GM23338 (cell line): ENCODE results near the gene ROCK1. TPM values are rescaled to one million over a fixed set of nuclear protein-coding genes. Genes with fewer than 3 reads are reported as not detected.

Experiments
- ATAC-seq: fragments of 200-7000 bp; cut with Tn5 transposase; 3 replicates; pipeline ENCODE4 v1.9.1; 2020
- DNase-seq: peaks from one replicate; pipeline ENCODE4 v3.0.0-alpha.2; 2015; ENCODE audit warnings: low spot score
- H2AFZ ChIP-seq: fragments of 200-600 bp; sonication (generic); 2 replicates; pipeline ENCODE4 v1.8.0; 2016; ENCODE audit warnings: antibody characterized with exemption, mild to moderate bottlenecking, moderate library complexity
- H3F3A ChIP-seq: fragments of 200-600 bp; sonication (generic); replicated peaks from 2 replicates; pipeline ENCODE4 v1.8.0; 2017; ENCODE audit warnings: antibody characterized with exemption, mixed run types, low read depth
- H3K27ac ChIP-seq: fragments of 200-600 bp; sonication (generic); 2 replicates; pipeline ENCODE4 v1.6.1; 2016; ENCODE audit warnings: low read depth
- H3K27me3 ChIP-seq: fragments of 200-600 bp; sonication (generic); 2 replicates; pipeline ENCODE4 v1.8.0; 2016; ENCODE audit warnings: mild to moderate bottlenecking, mixed run types, moderate library complexity; ENCODE audit not compliant: insufficient read depth
- H3K36me3 ChIP-seq: fragments of 200-600 bp; sonication (generic); 2 replicates; pipeline ENCODE4 v1.8.0; 2016; ENCODE audit warnings: mild to moderate bottlenecking; ENCODE audit not compliant: insufficient read depth
- H3K4me1 ChIP-seq: fragments of 200-600 bp; sonication (generic); 2 replicates; pipeline ENCODE4 v1.8.0; 2016; ENCODE audit warnings: mild to moderate bottlenecking, moderate library complexity; ENCODE audit not compliant: insufficient read depth
- H3K4me2 ChIP-seq: fragments of 200-600 bp; sonication (generic); 2 replicates; pipeline ENCODE4 v1.7.1; 2017; ENCODE audit warnings: mixed run types
- H3K4me3 ChIP-seq: fragments of 200-600 bp; sonication (generic); 2 replicates; pipeline ENCODE4 v1.6.1; 2016; ENCODE audit warnings: mixed run types
- H3K79me2 ChIP-seq: fragments of 200-600 bp; sonication (generic); replicated peaks from 2 replicates; pipeline ENCODE4 v1.8.0; 2017; ENCODE audit warnings: mild to moderate bottlenecking; ENCODE audit not compliant: insufficient read depth
- H3K9me2 ChIP-seq: fragments of 200-600 bp; sonication (generic); 2 replicates; pipeline ENCODE4 v1.8.0; 2017; ENCODE audit not compliant: insufficient read depth
- H4K20me1 ChIP-seq: fragments of 200-600 bp; sonication (generic); replicated peaks from 2 replicates; pipeline ENCODE4 v1.8.0; 2017; ENCODE audit warnings: mild to moderate bottlenecking; ENCODE audit not compliant: insufficient read depth
- H3K27ac Mint-ChIP-seq: 2 replicates; pipeline ENCODE4 v1.8.0; 2020; ENCODE audit warnings: inconsistent platforms, mild to moderate bottlenecking, moderate library complexity, mixed read lengths
- H3K27me3 Mint-ChIP-seq: 3 replicates; pipeline ENCODE4 v1.8.0; 2022; ENCODE audit warnings: low read depth, mild to moderate bottlenecking, moderate library complexity, mixed read lengths, inconsistent platforms; ENCODE audit not compliant: insufficient read depth, poor library complexity
- H3K36me3 Mint-ChIP-seq: 3 replicates; pipeline ENCODE4 v1.8.0; 2021; ENCODE audit warnings: low read depth, mild to moderate bottlenecking, inconsistent platforms, moderate library complexity, mixed read lengths
- H3K4me1 Mint-ChIP-seq: 3 replicates; pipeline ENCODE4 v1.8.0; 2020; ENCODE audit warnings: mild to moderate bottlenecking, inconsistent platforms, mixed read lengths
- H3K4me3 Mint-ChIP-seq: 3 replicates; pipeline ENCODE4 v1.8.0; 2021; ENCODE audit warnings: moderate library complexity, mild to moderate bottlenecking, inconsistent platforms, mixed read lengths
- H3K9me3 Mint-ChIP-seq: 3 replicates; pipeline ENCODE4 v1.8.0; 2020; ENCODE audit warnings: moderate library complexity, mild to moderate bottlenecking, inconsistent platforms, mixed read lengths
- CREB1 ChIP-seq: fragments of 250-450 bp; sonication (Bioruptor Pico); IDR thresholded peaks from 2 replicates; pipeline ENCODE4 v1.5.0; 2020; ENCODE audit warnings: low read depth, mild to moderate bottlenecking, moderate library complexity
- ETS1 ChIP-seq: IDR thresholded peaks from 2 replicates; pipeline ENCODE4 v1.6.1; 2016; ENCODE audit warnings: antibody characterized with exemption
- EZH2 ChIP-seq: fragments of 200-600 bp; sonication (generic); IDR thresholded peaks from one replicate; pipeline ENCODE4 v1.8.0; 2017; ENCODE audit warnings: antibody characterized with exemption, mild to moderate bottlenecking, low read depth; ENCODE audit not compliant: unreplicated experiment
- EZH2phosphoT487 ChIP-seq: fragments of 200-600 bp; sonication (generic); IDR thresholded peaks from one replicate; pipeline ENCODE4 v1.8.1; 2018; ENCODE audit warnings: antibody characterized with exemption; ENCODE audit not compliant: unreplicated experiment
- JUNB ChIP-seq: IDR thresholded peaks from one replicate; pipeline ENCODE4 v1.6.1; 2016; ENCODE audit warnings: antibody characterized with exemption; ENCODE audit not compliant: unreplicated experiment
- NANOG ChIP-seq: IDR thresholded peaks from 2 replicates; pipeline ENCODE4 v1.6.1; 2016; ENCODE audit warnings: antibody characterized with exemption, borderline replicate concordance
- POLR2AphosphoS5 ChIP-seq: IDR thresholded peaks from 2 replicates; pipeline ENCODE4 v1.6.1; 2016; ENCODE audit warnings: antibody characterized with exemption, low read depth
- STAT1 ChIP-seq: IDR thresholded peaks from one replicate; pipeline ENCODE4 v1.6.1; 2016; ENCODE audit warnings: antibody characterized with exemption; ENCODE audit not compliant: unreplicated experiment
- ZNF114 ChIP-seq: fragments of 250-450 bp; sonication (Bioruptor Pico); IDR thresholded peaks from 2 replicates; pipeline ENCODE4 v1.5.0; 2020; ENCODE audit warnings: mild to moderate bottlenecking, moderate library complexity
- ZNF331 ChIP-seq: fragments of 250-450 bp; sonication (Bioruptor Pico); IDR thresholded peaks from 2 replicates; pipeline ENCODE4 v1.5.0; 2020; ENCODE audit warnings: low read depth, mild to moderate bottlenecking, moderate library complexity
- polyA plus RNA-seq: library from polyadenylated mRNA; unstranded; fragments of >200 nt; fragmentation: Nextera tagmentation; extraction: Ambion mirVana; gene quantifications from 2 replicates; pipeline ENCODE4 v1.2.1, GENCODE V29; 2016
- total RNA-seq: library from RNA; depleted of rRNA; stranded (reverse); fragments of >200 nt; shearing (Covaris generic); gene quantifications from 2 replicates; pipeline ENCODE4 v1.2.3, GENCODE V29; 2014
- TF ChIP-seq, protein P1 (sequence below): IDR thresholded peaks from one replicate; pipeline ENCODE4 v1.6.1; 2018; ENCODE audit warnings: antibody characterized with exemption; ENCODE audit not compliant: unreplicated experiment
- TF ChIP-seq, protein P2 (sequence below), 2 experiments: fragments of 200-600 bp in 1 of 2; sonication (generic) in 1 of 2; conservative IDR thresholded peaks; 2 replicates each; pipeline versions ENCODE4 v1.5.1 to v1.6.1; 2016 to 2017; ENCODE audit warnings: antibody characterized with exemption in 2 of 2, low read depth in 2 of 2, mild to moderate bottlenecking in 2 of 2, moderate library complexity in 1 of 2

The ROCK1 gene
- total and polyA plus RNA-seq, 2 experiments from 2014 or later = 37.2 to 42.8 TPM

- TF ChIP-seq EZH2phosphoT487 (no peak), CREB1 (no peak), ZNF114 (CRISPR knock-in tag) (no peak), ETS1 (no peak), ZNF331 (CRISPR knock-in tag) (no peak), JUNB (no peak), STAT1 (no peak), EZH2 (no peak), POLR2AphosphoS5 (no peak)
- TF ChIP-seq, protein P1, sequence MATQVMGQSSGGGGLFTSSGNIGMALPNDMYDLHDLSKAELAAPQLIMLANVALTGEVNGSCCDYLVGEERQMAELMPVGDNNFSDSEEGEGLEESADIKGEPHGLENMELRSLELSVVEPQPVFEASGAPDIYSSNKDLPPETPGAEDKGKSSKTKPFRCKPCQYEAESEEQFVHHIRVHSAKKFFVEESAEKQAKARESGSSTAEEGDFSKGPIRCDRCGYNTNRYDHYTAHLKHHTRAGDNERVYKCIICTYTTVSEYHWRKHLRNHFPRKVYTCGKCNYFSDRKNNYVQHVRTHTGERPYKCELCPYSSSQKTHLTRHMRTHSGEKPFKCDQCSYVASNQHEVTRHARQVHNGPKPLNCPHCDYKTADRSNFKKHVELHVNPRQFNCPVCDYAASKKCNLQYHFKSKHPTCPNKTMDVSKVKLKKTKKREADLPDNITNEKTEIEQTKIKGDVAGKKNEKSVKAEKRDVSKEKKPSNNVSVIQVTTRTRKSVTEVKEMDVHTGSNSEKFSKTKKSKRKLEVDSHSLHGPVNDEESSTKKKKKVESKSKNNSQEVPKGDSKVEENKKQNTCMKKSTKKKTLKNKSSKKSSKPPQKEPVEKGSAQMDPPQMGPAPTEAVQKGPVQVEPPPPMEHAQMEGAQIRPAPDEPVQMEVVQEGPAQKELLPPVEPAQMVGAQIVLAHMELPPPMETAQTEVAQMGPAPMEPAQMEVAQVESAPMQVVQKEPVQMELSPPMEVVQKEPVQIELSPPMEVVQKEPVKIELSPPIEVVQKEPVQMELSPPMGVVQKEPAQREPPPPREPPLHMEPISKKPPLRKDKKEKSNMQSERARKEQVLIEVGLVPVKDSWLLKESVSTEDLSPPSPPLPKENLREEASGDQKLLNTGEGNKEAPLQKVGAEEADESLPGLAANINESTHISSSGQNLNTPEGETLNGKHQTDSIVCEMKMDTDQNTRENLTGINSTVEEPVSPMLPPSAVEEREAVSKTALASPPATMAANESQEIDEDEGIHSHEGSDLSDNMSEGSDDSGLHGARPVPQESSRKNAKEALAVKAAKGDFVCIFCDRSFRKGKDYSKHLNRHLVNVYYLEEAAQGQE = no peak
- TF ChIP-seq, protein P2, sequence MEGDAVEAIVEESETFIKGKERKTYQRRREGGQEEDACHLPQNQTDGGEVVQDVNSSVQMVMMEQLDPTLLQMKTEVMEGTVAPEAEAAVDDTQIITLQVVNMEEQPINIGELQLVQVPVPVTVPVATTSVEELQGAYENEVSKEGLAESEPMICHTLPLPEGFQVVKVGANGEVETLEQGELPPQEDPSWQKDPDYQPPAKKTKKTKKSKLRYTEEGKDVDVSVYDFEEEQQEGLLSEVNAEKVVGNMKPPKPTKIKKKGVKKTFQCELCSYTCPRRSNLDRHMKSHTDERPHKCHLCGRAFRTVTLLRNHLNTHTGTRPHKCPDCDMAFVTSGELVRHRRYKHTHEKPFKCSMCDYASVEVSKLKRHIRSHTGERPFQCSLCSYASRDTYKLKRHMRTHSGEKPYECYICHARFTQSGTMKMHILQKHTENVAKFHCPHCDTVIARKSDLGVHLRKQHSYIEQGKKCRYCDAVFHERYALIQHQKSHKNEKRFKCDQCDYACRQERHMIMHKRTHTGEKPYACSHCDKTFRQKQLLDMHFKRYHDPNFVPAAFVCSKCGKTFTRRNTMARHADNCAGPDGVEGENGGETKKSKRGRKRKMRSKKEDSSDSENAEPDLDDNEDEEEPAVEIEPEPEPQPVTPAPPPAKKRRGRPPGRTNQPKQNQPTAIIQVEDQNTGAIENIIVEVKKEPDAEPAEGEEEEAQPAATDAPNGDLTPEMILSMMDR (conservative IDR thresholded peaks at IDR 0.05; ENCODE audit: low read depth in 2 of 2) = no peak
Observed at GRCh38 chr18:21109936-21110712, 1.5 kb downstream of the ROCK1 start (continued).

GRCh38 chr18:21105936-21106335 lies 5.7 kb downstream of the ROCK1 start:
- H3K36me3 Mint-ChIP-seq = no peaks in the 10 kb centered on the region; the same call in 2 of the 3 replicates
- H3K9me2 ChIP-seq = no peaks in the 10 kb centered on the region
- no peaks in the 10 kb centered on the region for H3K27me3 Mint-ChIP-seq

More at GRCh38 chr18:21105936-21106335, 5.7 kb downstream of the ROCK1 start:
- Histone ChIP-seq H3K27me3 (no peaks in the 10 kb centered on the region), H3K36me3 (no peaks in the 10 kb centered on the region), H2AFZ (no peak overlapping the region), H4K20me1 (peaks cover 51% of the 10 kb centered on the region), H3K4me3 (no peak overlapping the region), H3F3A (no peaks in the 10 kb centered on the region), H3K79me2 (peaks cover 99% of the 10 kb centered on the region), H3K4me2 (no peak overlapping the region), H3K4me1 (peaks cover 25% of the 10 kb centered on the region), H3K27ac (no peak overlapping the region)
- H3K27ac Mint-ChIP-seq = no peak overlapping the region
- TF ChIP-seq EZH2 = no peak
- TF ChIP-seq CREB1 = no peak
- no peak for TF ChIP-seq ZNF331 (CRISPR knock-in tag)
- TF ChIP-seq POLR2AphosphoS5 = no peak
- TF ChIP-seq ZNF114 (CRISPR knock-in tag) = no peak
- TF ChIP-seq NANOG = no peak
- TF ChIP-seq ETS1 = no peak
- TF ChIP-seq, protein P2 (conservative IDR thresholded peaks at IDR 0.05; ENCODE audit: low read depth in 2 of 2) = no peak
- no peak for TF ChIP-seq JUNB
- no peak for TF ChIP-seq STAT1
- TF ChIP-seq, protein P1 = no peak
- H3K9me3 Mint-ChIP-seq = no peaks in the 10 kb centered on the region
- peaks cover 21% of the 10 kb centered on the region for H3K4me1 Mint-ChIP-seq
- H3K4me3 Mint-ChIP-seq = no peak overlapping the region
- ATAC-seq = no peak
- no peak for DNase-seq
